Activated CD4-positive, alpha-beta T cell treated with anti-CD3 and anti-CD28 coated beads for 4 hours (primary cell): Measurements from ENCODE around the gene DCAF15.

Experiments used
- DNase-seq, 2 donors: peaks; one replicate each; pipeline ENCODE4 v3.0.0-alpha.2; 2020

Gene DCAF15

GRCh38 chr19:13931391-13932148 lies 20.7 kb upstream of the DCAF15 start:
- DNase-seq, result no peak

- DNase-seq, result no peak
These were observed 20.1 kb upstream of the DCAF15 start for GRCh38 chr19:13932149-13932637.

GRCh38 chr19:13932911-13933393 lies 19.4 kb upstream of the DCAF15 start:
- DNase-seq, result no peak

GRCh38 chr19:13934785-13935109 lies 17.6 kb upstream of the DCAF15 start:
- DNase-seq, result no peak

- no peak for DNase-seq
These were observed 16.4 kb upstream of the DCAF15 start for GRCh38 chr19:13935765-13936510.

- no peak for DNase-seq
These were observed 14.6 kb upstream of the DCAF15 start for GRCh38 chr19:13937479-13938300.

GRCh38 chr19:13938301-13939064 lies 13.8 kb upstream of the DCAF15 start, which contains the start of gene PODNL1:
Gene PODNL1 (minus strand): TSS chr19:13938417. CDS start chr19:13938181, 236 bp downstream.
- no peak for DNase-seq

GRCh38 chr19:13942023-13942684 lies 10.2 kb upstream of the DCAF15 start:
- no peak for DNase-seq

GRCh38 chr19:13946414-13946813 lies 5.9 kb upstream of the DCAF15 start:
- DNase-seq, result no peak

GRCh38 chr19:13951043-13951442 lies 1.3 kb upstream of the DCAF15 start:
- DNase-seq, result no peak

GRCh38 chr19:13951799-13952153 lies 533 bp upstream of the DCAF15 start:
- DNase-seq, result no peak

- no peak for DNase-seq
These were observed 722 bp downstream of the DCAF15 start for GRCh38 chr19:13952931-13953531.

- no peak for DNase-seq
These were observed 1.9 kb downstream of the DCAF15 start for GRCh38 chr19:13954185-13954584.

GRCh38 chr19:13955662-13956364 lies 3.5 kb downstream of the DCAF15 start:
- no peak for DNase-seq

GRCh38 chr19:13956365-13956744 lies 4.0 kb downstream of the DCAF15 start:
- DNase-seq, result no peak

- no peak for DNase-seq
These were observed 4.7 kb downstream of the DCAF15 start for GRCh38 chr19:13957051-13957450.

GRCh38 chr19:13958043-13958442 lies 5.7 kb downstream of the DCAF15 start:
- no peak for DNase-seq

- DNase-seq, result no peak
These were observed 7.0 kb downstream of the DCAF15 start for GRCh38 chr19:13959141-13959961.

- DNase-seq, result peak in 1 of 2 donors; percentile 26
These were observed 7.9 kb downstream of the DCAF15 start for GRCh38 chr19:13959962-13960862.
